SU-DHL-6 (cell line): ENCODE data around the gene VWCE.

Experiments used
- EZH2phosphoT487 ChIP-seq: fragments of 200-600 bp; sonication (generic), shearing (Covaris generic); conservative IDR thresholded peaks from 2 replicates; pipeline ENCODE4 v1.6.1; 2018; ENCODE audit warnings: mild to moderate bottlenecking, antibody characterized with exemption, low read length, moderate library complexity, mixed read lengths
- TF ChIP-seq, protein P1 (sequence below): fragments of 200-600 bp; sonication (generic); IDR thresholded peaks from one replicate; pipeline ENCODE4 v1.5.1; 2017; ENCODE audit warnings: antibody characterized with exemption, mild to moderate bottlenecking, low read length, moderate library complexity; ENCODE audit not compliant: insufficient read depth, poor library complexity, severe bottlenecking

DNA sequence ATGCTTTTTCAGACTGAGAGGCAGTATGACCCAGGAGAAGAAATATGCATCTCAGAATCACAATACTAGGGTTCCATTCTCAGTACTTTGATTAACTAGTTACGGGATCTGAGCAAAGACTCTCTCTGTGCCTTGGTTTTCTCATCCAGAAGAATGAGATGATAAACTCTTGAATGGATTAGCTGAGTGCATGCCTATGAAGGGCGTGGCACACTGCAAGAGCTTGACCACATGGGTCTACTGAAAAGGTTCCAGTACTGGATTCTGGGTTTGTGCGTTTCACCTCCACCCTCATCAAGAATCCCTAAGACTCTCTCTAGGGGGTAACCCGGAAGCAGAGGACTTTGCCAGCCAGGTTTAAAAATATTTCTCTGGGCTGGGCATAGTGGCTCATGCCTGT lies 28.5 kb downstream of the VWCE start:
- TF ChIP-seq, protein P1, sequence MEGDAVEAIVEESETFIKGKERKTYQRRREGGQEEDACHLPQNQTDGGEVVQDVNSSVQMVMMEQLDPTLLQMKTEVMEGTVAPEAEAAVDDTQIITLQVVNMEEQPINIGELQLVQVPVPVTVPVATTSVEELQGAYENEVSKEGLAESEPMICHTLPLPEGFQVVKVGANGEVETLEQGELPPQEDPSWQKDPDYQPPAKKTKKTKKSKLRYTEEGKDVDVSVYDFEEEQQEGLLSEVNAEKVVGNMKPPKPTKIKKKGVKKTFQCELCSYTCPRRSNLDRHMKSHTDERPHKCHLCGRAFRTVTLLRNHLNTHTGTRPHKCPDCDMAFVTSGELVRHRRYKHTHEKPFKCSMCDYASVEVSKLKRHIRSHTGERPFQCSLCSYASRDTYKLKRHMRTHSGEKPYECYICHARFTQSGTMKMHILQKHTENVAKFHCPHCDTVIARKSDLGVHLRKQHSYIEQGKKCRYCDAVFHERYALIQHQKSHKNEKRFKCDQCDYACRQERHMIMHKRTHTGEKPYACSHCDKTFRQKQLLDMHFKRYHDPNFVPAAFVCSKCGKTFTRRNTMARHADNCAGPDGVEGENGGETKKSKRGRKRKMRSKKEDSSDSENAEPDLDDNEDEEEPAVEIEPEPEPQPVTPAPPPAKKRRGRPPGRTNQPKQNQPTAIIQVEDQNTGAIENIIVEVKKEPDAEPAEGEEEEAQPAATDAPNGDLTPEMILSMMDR, result no peak
- TF ChIP-seq EZH2phosphoT487, result no peak
